Measurements from ENCODE around the gene BAZ2B.

The BAZ2B gene

DNA sequence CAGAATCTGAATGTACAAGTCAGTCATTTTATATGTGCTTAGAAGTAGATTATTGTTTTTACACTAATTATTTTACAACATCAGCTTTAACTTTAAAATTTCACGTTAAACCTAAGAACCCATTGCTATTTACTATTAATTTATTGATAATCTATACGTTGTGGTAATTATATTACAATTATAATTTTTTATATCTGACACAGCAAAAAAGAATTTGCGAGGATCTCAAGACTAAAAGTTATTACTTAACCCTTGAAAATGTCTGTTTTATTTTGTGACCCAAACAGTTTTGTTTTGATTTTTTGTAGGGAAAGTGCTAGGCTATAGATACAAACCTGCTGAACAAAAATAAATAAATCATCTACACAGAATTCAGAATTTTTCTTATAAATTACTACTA lies 30.3 kb downstream of the BAZ2B start:
- TF ChIP-seq, protein P1, sequence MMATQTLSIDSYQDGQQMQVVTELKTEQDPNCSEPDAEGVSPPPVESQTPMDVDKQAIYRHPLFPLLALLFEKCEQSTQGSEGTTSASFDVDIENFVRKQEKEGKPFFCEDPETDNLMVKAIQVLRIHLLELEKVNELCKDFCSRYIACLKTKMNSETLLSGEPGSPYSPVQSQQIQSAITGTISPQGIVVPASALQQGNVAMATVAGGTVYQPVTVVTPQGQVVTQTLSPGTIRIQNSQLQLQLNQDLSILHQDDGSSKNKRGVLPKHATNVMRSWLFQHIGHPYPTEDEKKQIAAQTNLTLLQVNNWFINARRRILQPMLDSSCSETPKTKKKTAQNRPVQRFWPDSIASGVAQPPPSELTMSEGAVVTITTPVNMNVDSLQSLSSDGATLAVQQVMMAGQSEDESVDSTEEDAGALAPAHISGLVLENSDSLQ (IDR thresholded peaks at IDR 0.05): no peak
- TF ChIP-seq NFRKB (IDR thresholded peaks at IDR 0.05): no peak
- no peak for TF ChIP-seq SUZ12 (IDR thresholded peaks at IDR 0.05)
- no peak for TF ChIP-seq BHLHE40 (IDR thresholded peaks at IDR 0.05; ENCODE audit: borderline replicate concordance)
- no peak for TF ChIP-seq HDGF (IDR thresholded peaks at IDR 0.05; ENCODE audit: borderline replicate concordance)
- POLR2A ChIA-PET: no interaction called here

DNA sequence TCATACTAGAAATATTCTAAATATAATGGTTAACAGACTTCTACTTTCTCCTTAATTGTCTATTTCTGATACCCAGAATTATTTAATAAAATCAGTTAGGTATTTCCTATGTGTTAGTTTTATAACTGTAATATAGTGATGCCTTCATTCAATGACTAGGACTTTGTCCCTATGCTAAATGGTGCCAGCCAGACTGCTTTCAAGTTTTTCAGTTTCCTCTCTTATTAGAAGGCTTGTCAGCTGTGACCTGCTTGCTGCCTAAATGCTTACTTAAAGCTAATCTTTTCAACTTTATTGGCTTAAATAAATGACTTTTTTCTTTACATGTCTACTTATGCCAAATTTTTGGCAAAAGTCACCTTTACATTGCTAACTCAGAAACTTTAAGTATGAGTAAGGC lies 30.7 kb downstream of the BAZ2B start:
- CTCF ChIA-PET: no interaction called here
- POLR2A ChIA-PET: no interaction called here
- TF ChIP-seq NFRKB (IDR thresholded peaks at IDR 0.05) (no peak), CTBP1 (IDR thresholded peaks at IDR 0.05; ENCODE audit: borderline replicate concordance) (no peak)
- no peak for DNase-seq (ENCODE audit: extremely low spot score)

More for the DNA sequence above, 30.3 kb downstream of the BAZ2B start:
- CTCF ChIA-PET: no interaction called here
- DNase-seq (ENCODE audit: extremely low spot score): no peak

- CTCF ChIA-PET: no interaction called here
- POLR2A ChIA-PET: no interaction called here
- no peak for DNase-seq (ENCODE audit: extremely low spot score)
Observed at GRCh38 chr2:159584796-159585195, 31.6 kb downstream of the BAZ2B start.

DNA sequence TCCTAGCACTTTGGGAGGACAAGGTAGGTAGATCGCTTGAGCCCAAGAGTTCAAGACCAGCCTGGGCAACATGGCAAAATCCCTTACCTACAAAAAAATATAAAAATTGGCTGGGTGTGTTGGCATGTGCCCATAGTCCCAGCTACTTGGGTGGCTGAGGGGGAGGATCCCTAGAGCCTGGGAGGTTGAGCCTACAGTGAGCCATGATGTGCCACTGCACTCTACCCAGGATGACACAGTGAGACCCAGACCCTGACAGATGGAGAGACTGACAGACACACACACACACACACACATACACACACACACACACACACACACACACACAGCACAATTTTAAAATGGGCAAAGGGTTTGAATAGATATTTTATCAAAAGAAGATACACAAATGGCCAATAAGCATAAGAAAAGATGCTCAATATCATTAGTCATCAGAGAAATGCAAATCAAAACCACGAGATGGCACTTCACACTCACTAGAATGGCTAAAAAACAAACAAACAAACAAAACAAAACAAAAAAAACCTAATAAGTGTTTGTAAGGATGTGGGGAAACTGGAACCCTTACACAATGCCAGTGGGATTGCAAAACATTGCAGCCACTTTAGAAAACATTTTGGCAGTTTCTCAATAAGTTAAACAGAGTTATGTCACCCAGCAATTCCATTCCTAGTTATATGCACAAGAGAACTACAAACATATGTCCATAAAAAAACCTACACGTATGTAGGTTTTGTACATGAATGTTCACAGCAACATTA lies 42.3 kb downstream of the BAZ2B start:
- POLR2A ChIA-PET: no interaction called here
- DNase-seq (ENCODE audit: extremely low spot score): no peak
- TF ChIP-seq CTBP1 (IDR thresholded peaks at IDR 0.05; ENCODE audit: borderline replicate concordance) (no peak), SP1 (IDR thresholded peaks at IDR 0.05) (no peak), LEF1 (IDR thresholded peaks at IDR 0.05; ENCODE audit: borderline replicate concordance) (no peak), ZNF384 (IDR thresholded peaks at IDR 0.05) (no peak), ARNT (IDR thresholded peaks at IDR 0.05) (no peak)
- CTCF ChIA-PET: no interaction called here

More at GRCh38 chr2:159584796-159585195, 31.6 kb downstream of the BAZ2B start:
- TF ChIP-seq NFRKB (IDR thresholded peaks at IDR 0.05): no peak
- no peak for TF ChIP-seq FOXA1 (IDR thresholded peaks at IDR 0.05)
- TF ChIP-seq ARNT (IDR thresholded peaks at IDR 0.05): no peak
- TF ChIP-seq LEF1 (IDR thresholded peaks at IDR 0.05; ENCODE audit: borderline replicate concordance): no peak
- TF ChIP-seq SUZ12 (IDR thresholded peaks at IDR 0.05): no peak
- no peak for TF ChIP-seq L3MBTL2 (conservative IDR thresholded peaks at IDR 0.05)
- no peak for TF ChIP-seq HDGF (IDR thresholded peaks at IDR 0.05; ENCODE audit: borderline replicate concordance)
- no peak for TF ChIP-seq ZNF384 (IDR thresholded peaks at IDR 0.05)
- TF ChIP-seq SP1 (IDR thresholded peaks at IDR 0.05): no peak
- TF ChIP-seq, protein P1 (IDR thresholded peaks at IDR 0.05): no peak
- TF ChIP-seq TARDBP (IDR thresholded peaks at IDR 0.05): no peak
- TF ChIP-seq FOXM1 (IDR thresholded peaks at IDR 0.05; ENCODE audit: borderline replicate concordance): no peak
- TF ChIP-seq ELF4 (IDR thresholded peaks at IDR 0.05): no peak
- TF ChIP-seq CTBP1 (IDR thresholded peaks at IDR 0.05; ENCODE audit: borderline replicate concordance): no peak

DNA sequence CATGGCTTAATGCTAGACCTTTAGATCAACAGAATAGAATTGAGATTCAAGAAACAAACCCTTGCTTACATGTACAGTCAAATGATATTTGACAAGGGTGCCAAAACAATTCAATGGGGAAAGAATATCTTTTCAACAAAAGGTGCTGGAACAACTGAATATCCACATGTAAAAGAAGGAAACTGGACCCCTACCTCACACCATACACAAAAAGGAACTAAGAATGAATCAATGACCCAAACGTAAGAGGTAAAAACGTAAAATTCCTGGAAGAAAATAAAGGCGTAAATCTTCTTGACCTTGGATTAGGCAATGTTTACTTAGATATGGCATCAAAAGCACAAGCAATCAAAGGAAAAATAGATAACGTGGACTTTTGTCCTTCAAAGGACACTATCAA lies 43.1 kb downstream of the BAZ2B start:
- POLR2A ChIA-PET: no interaction called here
- TF ChIP-seq BHLHE40 (IDR thresholded peaks at IDR 0.05; ENCODE audit: borderline replicate concordance): no peak
- TF ChIP-seq CTBP1 (IDR thresholded peaks at IDR 0.05; ENCODE audit: borderline replicate concordance): no peak
- no peak for TF ChIP-seq ELF4 (IDR thresholded peaks at IDR 0.05)
- CTCF ChIA-PET: no interaction called here
- no peak for DNase-seq (ENCODE audit: extremely low spot score)

DNA sequence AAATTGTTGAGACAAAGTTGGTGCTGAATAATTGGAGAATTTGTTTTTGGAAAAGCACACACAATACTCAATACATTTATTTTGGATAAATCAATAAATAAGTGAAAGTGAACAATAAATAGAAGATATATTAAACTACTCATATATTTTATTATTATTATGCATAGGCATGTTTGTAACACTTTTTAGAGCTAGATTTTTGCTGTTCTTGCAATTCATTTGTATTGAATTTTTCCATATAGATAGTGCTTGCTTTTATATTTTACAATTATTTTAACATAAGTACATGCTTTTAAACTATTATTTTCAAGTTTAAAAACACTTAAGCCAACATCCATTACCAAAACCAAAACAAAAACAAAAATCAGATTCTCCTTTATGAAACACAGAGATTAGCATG lies 43.9 kb downstream of the BAZ2B start:
- TF ChIP-seq L3MBTL2 (conservative IDR thresholded peaks at IDR 0.05): no peak
- no peak for TF ChIP-seq SUZ12 (IDR thresholded peaks at IDR 0.05)
- no peak for TF ChIP-seq FOXA1 (IDR thresholded peaks at IDR 0.05)
- no peak for TF ChIP-seq ELF4 (IDR thresholded peaks at IDR 0.05)
- no peak for TF ChIP-seq HDGF (IDR thresholded peaks at IDR 0.05; ENCODE audit: borderline replicate concordance)
- no peak for TF ChIP-seq CTBP1 (IDR thresholded peaks at IDR 0.05; ENCODE audit: borderline replicate concordance)
- no peak for TF ChIP-seq NFRKB (IDR thresholded peaks at IDR 0.05)
- TF ChIP-seq, protein P1 (IDR thresholded peaks at IDR 0.05): no peak
- no peak for TF ChIP-seq LEF1 (IDR thresholded peaks at IDR 0.05; ENCODE audit: borderline replicate concordance)
- TF ChIP-seq ARNT (IDR thresholded peaks at IDR 0.05): no peak
- no peak for TF ChIP-seq SP1 (IDR thresholded peaks at IDR 0.05)
- TF ChIP-seq FOXM1 (IDR thresholded peaks at IDR 0.05; ENCODE audit: borderline replicate concordance): no peak
- TF ChIP-seq TARDBP (IDR thresholded peaks at IDR 0.05): no peak
- TF ChIP-seq FOXK2 (IDR thresholded peaks at IDR 0.05): no peak
- TF ChIP-seq BHLHE40 (IDR thresholded peaks at IDR 0.05; ENCODE audit: borderline replicate concordance): no peak
- POLR2A ChIA-PET: no interaction called here
- CTCF ChIA-PET: no interaction called here

More for the DNA sequence above, 43.9 kb downstream of the BAZ2B start:
- no peak for DNase-seq (ENCODE audit: extremely low spot score)
